HG03039 (cell line): ENCODE data around the gene DOCK1.

Experiments used
- ATAC-seq: cut with Tn5 transposase; IDR thresholded peaks from one replicate; pipeline ENCODE4 v1.9.1; 2021; ENCODE audit warnings: mild to moderate bottlenecking, moderate library complexity; ENCODE audit not compliant: unreplicated experiment

Gene DOCK1

DNA sequence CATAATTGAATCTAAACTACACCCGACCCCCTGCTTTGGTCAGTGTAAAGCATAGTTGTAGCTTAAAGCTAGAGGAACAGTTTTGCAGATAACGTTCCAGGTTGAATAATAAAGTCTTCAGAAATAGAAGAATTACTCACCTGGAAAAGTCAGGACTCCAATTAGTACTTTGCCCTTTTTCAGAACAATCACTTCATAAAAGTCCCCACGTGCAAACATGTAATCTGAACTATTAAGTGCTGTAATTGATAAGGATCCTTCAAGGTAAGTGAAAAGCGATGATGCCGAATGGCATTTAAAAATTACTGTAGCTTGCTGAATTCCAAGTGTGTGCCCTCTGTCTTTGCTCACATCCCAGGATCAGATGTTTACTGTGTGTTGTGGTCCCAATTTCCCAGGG is 344.8 kb downstream of the DOCK1 start:
- ATAC-seq: no peak

- no peak for ATAC-seq
These were observed 347.6 kb downstream of the DOCK1 start for GRCh38 chr10:127252818-127253217.

- no peak for ATAC-seq
These were observed 349.0 kb downstream of the DOCK1 start for GRCh38 chr10:127254276-127254675.

DNA sequence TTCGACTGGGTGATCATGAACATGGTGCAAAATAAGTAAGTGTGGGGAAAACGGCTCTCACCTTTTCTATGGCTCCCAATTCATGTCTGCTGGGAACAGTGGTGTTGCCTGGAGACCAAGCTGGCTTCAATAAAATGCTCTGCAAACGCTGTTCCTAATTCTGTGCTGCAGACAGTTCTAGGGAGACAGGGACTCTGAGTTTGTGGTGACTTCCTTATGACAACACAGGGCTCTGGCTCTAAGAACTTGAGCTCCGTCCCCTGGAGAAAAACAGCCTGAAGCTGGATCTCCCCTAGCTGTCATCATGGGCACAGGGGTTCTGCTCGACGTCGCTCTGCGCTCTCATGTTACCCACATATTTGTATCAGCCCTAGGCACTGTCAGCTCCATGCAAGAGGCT is 352.2 kb downstream of the DOCK1 start:
- no peak for ATAC-seq

GRCh38 chr10:127259347-127259746 is 354.1 kb downstream of the DOCK1 start:
- no peak for ATAC-seq

DNA sequence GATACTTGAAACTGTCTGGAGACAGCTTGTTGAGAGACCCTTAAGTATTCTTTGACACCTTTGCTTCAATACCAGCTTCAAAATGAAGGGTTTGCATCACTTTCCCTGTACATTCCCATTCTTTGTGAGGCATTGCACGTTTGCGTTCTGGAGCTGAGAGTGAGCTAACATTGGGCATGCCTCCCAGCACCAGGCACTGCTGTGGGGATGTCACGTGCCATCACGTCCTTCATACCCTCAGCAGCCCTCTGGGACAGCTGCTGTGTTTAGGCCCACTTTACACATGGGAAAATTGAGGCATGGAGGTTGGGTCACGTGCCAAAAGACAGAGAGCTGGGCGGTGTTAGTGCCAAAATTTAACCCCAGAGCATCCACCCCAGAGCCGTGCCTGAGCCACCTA is 357.4 kb downstream of the DOCK1 start:
- no peak for ATAC-seq

GRCh38 chr10:127265288-127265687 is 360.1 kb downstream of the DOCK1 start:
- ATAC-seq: no peak

DNA sequence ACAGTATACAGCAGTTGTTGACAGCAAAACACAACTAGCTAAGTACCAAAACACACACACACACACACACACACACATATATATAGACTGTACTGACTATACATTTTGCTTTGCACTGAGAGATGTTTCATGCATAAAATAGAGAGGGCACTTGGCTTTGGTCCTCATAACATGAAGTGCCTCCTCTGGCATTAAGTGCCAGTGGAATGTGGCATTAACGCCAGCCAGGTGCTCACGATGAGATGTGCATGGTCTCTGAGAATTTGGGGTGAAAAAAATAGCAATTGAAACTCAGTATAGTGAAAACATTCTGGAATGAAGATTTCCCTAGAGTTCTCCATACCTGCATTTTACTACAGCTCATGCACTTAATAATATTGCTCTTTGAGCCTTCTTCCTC is 361.2 kb downstream of the DOCK1 start:
- ATAC-seq: no peak

DNA sequence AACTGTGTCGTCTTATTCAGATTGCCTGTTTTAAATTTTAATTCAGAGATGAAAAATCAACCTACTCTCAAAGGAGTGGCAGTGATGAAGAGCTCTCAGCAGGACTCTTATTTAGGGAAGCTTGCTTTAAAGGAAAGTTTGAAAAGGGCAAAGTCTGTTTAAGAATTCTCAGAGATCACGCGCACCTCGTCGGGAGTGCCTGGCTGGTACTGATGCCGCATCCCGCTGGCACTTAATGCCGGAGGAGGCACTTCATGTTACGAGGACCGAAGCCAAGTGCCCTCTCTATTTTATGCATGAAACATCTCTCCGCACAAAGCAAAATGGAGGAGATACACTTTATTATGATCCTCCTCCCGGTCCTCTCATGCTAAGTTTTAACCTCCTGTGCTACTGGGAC is 362.2 kb downstream of the DOCK1 start:
- ATAC-seq: no peak

DNA sequence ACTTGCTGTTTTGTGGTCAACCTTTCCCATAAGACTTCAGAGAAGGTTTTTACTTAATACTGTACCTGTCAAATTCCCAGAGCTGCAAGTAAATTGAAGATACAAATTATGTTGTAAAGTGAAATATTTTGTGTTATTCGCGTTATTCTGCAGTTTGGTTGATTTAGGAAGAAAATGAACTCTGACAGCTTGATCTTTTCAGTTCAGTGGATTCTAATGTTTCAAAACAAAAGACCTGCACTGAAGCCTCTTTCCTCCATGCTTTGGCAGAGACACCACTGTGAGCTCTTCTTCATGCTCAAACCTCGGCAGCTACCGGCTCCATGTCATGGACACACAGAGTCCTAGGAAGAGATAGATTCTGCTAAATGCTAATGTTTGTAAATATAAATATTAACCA is 366.8 kb downstream of the DOCK1 start:
- no peak for ATAC-seq

DNA sequence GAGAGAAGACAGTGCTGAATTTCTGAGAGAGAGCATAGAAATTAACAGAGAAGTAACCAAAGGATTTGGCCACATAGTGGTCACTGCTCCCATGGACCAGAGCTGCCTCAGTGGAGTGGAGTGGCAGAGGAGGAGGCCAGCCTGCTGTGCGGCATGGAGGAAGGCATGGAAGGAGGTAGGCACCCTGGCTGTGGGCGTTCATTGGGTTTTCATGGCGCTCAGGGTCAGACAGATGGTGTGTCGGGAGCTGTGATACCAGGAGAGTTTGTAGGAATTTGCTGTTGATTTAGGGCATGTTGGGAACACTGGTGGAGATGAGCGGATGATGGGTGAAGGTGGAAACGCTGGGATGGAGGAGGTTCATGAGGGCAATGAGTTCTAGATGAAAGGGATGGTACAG is 370.0 kb downstream of the DOCK1 start:
- no peak for ATAC-seq

DNA sequence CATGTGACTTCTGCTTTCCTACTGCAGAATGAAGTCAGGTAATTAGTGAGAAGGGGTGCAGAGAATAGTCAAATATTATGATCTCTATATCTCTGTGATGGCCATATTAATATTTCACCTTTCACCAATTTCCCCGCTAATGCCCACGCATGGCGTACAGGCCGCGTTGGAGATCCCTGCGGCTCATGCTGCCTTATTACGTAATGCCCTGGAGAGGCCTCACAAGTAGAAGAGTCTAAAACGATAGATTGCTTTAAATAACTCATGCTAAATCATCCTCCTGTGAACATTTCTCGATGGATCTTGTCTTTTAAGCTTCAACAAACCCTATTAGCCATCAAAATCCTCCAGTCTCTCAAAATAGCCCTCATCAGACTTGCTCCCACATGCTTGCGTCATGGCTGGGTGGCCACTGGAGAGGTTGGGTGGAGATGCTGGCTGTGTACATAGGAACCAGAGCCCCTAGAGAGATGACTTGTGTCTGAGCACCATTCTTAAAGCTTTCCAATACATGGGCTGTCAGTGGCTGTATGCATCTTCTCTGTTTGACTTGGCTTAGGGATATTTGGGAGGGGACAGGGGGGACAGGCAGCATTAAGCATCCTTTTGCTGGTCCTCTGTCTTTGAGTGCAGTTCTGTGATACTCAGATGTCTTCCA is 370.7 kb downstream of the DOCK1 start:
- no peak for ATAC-seq

DNA sequence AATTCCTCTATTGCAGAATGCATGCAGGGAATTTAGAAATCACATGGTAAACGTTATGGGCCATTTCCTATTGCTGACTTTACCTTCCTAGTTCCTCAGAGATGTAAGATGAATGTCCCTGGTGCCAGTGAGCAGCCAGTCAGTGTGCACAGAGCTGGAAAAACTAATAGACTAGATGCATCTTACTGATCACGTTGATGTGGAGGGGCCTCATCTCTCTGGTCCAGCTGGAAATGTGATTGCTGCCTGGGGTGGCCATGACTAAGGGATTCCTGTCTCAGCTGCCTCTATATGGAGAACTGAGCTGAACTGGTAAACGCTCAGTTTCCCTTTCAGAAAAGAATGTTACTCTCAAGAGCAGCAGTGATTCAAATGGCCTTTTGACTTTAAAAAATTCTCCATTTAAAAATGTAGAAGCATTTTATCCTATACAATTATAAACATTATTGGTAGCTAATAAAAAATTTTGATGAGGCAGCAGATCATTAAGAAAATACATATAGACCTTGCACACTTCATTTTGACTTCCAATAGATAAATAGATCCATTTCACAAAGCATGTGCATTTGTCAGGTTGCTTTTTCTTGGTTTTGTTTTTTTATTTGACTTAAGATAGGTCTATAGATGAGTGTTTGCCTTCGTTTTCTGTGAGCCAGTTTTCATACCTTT is 371.7 kb downstream of the DOCK1 start:
- ATAC-seq: no peak

- no peak for ATAC-seq
These were observed 372.8 kb downstream of the DOCK1 start for GRCh38 chr10:127278001-127278400.

GRCh38 chr10:127279334-127279774 is 374.1 kb downstream of the DOCK1 start:
- no peak for ATAC-seq

DNA sequence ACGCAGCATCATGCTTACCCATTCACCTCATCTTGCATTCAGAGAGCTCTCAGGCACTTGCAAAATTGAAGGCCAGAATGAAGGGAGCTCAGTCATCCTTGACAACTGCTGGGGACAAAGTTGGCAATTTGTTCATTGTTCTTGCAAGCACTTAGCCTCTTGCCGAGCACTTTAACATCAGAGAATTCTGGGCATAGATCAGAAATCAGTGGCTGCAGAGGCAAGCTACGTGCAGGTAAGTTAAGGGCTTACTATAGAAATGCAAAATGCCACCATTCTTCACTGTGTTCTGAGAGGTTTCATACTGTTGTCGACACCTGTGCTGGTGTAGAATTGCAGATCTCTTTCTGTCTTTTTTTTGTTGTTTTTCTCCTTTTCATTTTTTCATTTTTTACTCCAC is 375.2 kb downstream of the DOCK1 start:
- ATAC-seq: no peak

DNA sequence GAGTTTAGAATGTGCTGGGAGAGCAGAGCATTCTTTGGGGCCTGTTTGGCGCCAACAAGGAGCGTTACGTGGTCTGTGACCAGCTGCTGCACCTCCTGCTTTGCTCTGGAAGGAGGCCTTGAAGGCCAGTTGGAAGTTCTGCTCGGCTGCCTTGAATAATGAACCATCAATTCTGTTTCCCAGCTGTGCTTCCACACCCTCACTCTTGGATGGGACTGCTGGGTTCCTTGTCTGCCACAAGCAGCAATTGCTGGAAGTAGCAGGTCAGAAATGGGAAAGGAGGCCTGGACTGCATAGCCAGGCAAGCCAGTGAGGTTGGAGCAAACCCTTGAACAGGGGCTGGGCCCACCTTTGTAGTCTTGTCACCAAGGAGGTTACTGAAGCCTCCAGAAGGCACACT is 377.8 kb downstream of the DOCK1 start:
- ATAC-seq: no peak

- no peak for ATAC-seq
These were observed 378.3 kb downstream of the DOCK1 start for GRCh38 chr10:127283576-127283975.

GRCh38 chr10:127290850-127291249 is 385.6 kb downstream of the DOCK1 start:
- no peak for ATAC-seq

- ATAC-seq: no peak
These were observed 386.1 kb downstream of the DOCK1 start for GRCh38 chr10:127291329-127291728.

DNA sequence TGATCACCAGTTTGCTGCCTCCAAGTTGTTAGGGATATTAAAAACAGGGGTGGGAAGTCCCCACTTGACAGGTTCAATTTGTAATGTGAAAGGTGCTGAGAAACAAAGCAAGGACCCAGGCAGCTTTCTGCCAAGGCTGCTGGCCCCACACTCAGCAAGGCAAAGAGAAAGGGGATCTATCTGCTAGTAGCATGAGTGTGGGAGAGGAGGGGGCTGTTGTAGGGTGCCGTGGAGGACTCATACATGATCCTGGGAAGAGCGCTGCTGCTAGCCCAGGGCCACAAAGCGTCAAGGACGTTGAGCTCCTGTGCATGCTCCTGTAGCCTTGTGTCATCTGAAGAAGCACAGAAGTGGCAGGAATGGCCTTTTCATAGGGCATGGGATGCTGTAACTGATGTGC is 387.7 kb downstream of the DOCK1 start:
- ATAC-seq: no peak

GRCh38 chr10:127293640-127294039 is 388.4 kb downstream of the DOCK1 start:
- no peak for ATAC-seq

- no peak for ATAC-seq
These were observed 391.5 kb downstream of the DOCK1 start for GRCh38 chr10:127296696-127297095.
